Panc1 (cell line): ENCODE results near the gene ANO5. TPM values are rescaled to one million over a fixed set of nuclear protein-coding genes. Genes with fewer than 3 reads are reported as not detected.

Source experiments
- ATAC-seq: fragments of 200-7000 bp; cut with Tn5 transposase; 2 replicates; pipeline ENCODE4 v1.9.1; 2020; ENCODE audit warnings: mild to moderate bottlenecking, moderate library complexity
- BruUV-seq: library from RNA; stranded (reverse); fragments of 400-500 nt; replicated peaks from 2 replicates; lab custom pipeline; 2021; lab: Mats Ljungman, UMichigan
- CTCF ChIA-PET: fragments of 300-600 bp; sonication (Branson Sonifier 250); formaldehyde crosslinking; loops from one replicate; lab custom pipeline; 2022; ENCODE audit warnings: antibody characterized with exemption; lab: Charles Lee
- POLR2A ChIA-PET: fragments of 300-600 bp; sonication (Branson Sonifier 250); formaldehyde crosslinking; loops from one replicate; lab custom pipeline; 2022; ENCODE audit warnings: antibody characterized with exemption; lab: Charles Lee
- DNase-seq: peaks from one replicate; pipeline ENCODE4 v3.0.0-alpha.2; 2010; ENCODE audit warnings: low read depth, low spot score
- H3K27ac ChIP-seq: 2 replicates; pipeline ENCODE4 v1.5.1; 2011; ENCODE audit warnings: mild to moderate bottlenecking, low read length, inconsistent platforms
- H3K27me3 ChIP-seq: fragments of 200-500 bp; sonication (Bioruptor generic); 2 replicates; pipeline ENCODE4 v1.6.0; 2014; ENCODE audit warnings: low read length, inconsistent platforms; ENCODE audit not compliant: control insufficient read depth, insufficient read depth
- H3K36me3 ChIP-seq: fragments of 200-500 bp; sonication (Bioruptor generic); 2 replicates; pipeline ENCODE4 v1.5.1; 2014; ENCODE audit warnings: inconsistent platforms, mild to moderate bottlenecking, low read length, moderate library complexity; ENCODE audit not compliant: control insufficient read depth, insufficient read depth
- H3K4me1 ChIP-seq: 2 replicates; pipeline ENCODE4 v1.5.1; 2011; ENCODE audit warnings: inconsistent platforms, mild to moderate bottlenecking, low read length, moderate library complexity; ENCODE audit not compliant: control insufficient read depth, insufficient read depth
- H3K4me3 ChIP-seq, 2 experiments: 2 replicates each; pipeline ENCODE4 v1.5.1; 2011 to 2012; ENCODE audit warnings: low read depth in 2 of 2, low read length in 2 of 2, mild to moderate bottlenecking in 2 of 2, inconsistent platforms in 1 of 2, moderate library complexity in 1 of 2
- H3K9me3 ChIP-seq: fragments of 200-500 bp; sonication (Bioruptor generic); 2 replicates; pipeline ENCODE4 v1.5.1; 2014; ENCODE audit warnings: low read depth, mild to moderate bottlenecking, inconsistent platforms, low read length, moderate library complexity; ENCODE audit not compliant: control insufficient read depth, insufficient read depth
- POLR2AphosphoS5 ChIP-seq: IDR thresholded peaks from 2 replicates; pipeline ENCODE4 v1.6.1; 2012; ENCODE audit warnings: mild to moderate bottlenecking, low read depth, low read length, moderate library complexity
- SIN3A ChIP-seq: IDR thresholded peaks from 2 replicates; pipeline ENCODE4 v1.6.1; 2012; ENCODE audit warnings: low read depth, mild to moderate bottlenecking, low read length, moderate library complexity, borderline replicate concordance; ENCODE audit not compliant: insufficient read depth
- TCF7L2 ChIP-seq: IDR thresholded peaks from 2 replicates; pipeline ENCODE4 v1.6.1; 2011; ENCODE audit warnings: mild to moderate bottlenecking, low read depth, low read length, inconsistent platforms
- in situ Hi-C: cut with HindIII; loops from 2 replicates; pipeline ENCODE4 v1.10.0; 2016; ENCODE audit warnings: low sequenced_read_pairs, low pct_unique_long_range_greater_than_20kb
- intact Hi-C: fragments of 100-400 bp; cut with micrococcal nuclease; formaldehyde crosslinking; loops from one replicate; pipeline ENCODE4 v1.10.0; 2022; ENCODE audit not compliant: unreplicated experiment
- total RNA-seq: library from RNA; stranded (reverse); gene quantifications from one replicate; pipeline ENCODE4 v1.2.1, GENCODE V29; 2021; ENCODE audit not compliant: unreplicated experiment
- TF ChIP-seq, protein P1 (sequence below): fragments of 450-650 bp; IDR thresholded peaks from 2 replicates; pipeline ENCODE4 v1.5.1; 2017; ENCODE audit warnings: mild to moderate bottlenecking
- TF ChIP-seq, protein P2 (sequence below), 2 experiments: IDR thresholded peaks; 2 replicates each; pipeline ENCODE4 v1.6.1; 2011 to 2012; ENCODE audit warnings: low read depth in 2 of 2, control low read depth in 1 of 2, low read length in 1 of 2, mild to moderate bottlenecking in 1 of 2, moderate library complexity in 1 of 2; ENCODE audit not compliant: insufficient read depth in 1 of 2

The ANO5 gene
- total RNA-seq, 1 experiment from 2014 or later = 1.7 TPM

DNA sequence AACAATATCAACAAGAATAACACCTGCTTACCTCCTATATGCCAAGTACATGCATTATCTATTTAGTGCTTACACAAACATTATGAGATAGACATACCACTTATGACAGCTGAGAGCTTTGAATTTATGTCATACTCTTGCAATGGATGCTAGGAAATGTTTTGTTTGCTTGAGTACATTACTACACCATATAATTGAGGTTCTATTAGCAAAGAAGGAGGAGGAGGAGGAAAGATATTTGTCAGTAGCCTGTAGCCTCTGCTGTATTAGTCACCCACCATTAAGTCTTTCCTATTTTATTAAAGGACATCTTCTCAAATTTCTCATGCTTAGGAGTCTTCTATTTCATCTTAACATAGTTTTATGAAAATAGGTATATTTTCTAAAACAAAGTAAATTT, 6.4 kb downstream of the ANO5 start:
- CTCF ChIA-PET = no interaction called here
- H3K27ac ChIP-seq = no peak overlapping the region
- POLR2A ChIA-PET = no interaction called here
- TF ChIP-seq TCF7L2 (no peak), SIN3A (no peak), POLR2AphosphoS5 (no peak)
- TF ChIP-seq, protein P1, sequence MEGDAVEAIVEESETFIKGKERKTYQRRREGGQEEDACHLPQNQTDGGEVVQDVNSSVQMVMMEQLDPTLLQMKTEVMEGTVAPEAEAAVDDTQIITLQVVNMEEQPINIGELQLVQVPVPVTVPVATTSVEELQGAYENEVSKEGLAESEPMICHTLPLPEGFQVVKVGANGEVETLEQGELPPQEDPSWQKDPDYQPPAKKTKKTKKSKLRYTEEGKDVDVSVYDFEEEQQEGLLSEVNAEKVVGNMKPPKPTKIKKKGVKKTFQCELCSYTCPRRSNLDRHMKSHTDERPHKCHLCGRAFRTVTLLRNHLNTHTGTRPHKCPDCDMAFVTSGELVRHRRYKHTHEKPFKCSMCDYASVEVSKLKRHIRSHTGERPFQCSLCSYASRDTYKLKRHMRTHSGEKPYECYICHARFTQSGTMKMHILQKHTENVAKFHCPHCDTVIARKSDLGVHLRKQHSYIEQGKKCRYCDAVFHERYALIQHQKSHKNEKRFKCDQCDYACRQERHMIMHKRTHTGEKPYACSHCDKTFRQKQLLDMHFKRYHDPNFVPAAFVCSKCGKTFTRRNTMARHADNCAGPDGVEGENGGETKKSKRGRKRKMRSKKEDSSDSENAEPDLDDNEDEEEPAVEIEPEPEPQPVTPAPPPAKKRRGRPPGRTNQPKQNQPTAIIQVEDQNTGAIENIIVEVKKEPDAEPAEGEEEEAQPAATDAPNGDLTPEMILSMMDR = no peak
- TF ChIP-seq, protein P2, sequence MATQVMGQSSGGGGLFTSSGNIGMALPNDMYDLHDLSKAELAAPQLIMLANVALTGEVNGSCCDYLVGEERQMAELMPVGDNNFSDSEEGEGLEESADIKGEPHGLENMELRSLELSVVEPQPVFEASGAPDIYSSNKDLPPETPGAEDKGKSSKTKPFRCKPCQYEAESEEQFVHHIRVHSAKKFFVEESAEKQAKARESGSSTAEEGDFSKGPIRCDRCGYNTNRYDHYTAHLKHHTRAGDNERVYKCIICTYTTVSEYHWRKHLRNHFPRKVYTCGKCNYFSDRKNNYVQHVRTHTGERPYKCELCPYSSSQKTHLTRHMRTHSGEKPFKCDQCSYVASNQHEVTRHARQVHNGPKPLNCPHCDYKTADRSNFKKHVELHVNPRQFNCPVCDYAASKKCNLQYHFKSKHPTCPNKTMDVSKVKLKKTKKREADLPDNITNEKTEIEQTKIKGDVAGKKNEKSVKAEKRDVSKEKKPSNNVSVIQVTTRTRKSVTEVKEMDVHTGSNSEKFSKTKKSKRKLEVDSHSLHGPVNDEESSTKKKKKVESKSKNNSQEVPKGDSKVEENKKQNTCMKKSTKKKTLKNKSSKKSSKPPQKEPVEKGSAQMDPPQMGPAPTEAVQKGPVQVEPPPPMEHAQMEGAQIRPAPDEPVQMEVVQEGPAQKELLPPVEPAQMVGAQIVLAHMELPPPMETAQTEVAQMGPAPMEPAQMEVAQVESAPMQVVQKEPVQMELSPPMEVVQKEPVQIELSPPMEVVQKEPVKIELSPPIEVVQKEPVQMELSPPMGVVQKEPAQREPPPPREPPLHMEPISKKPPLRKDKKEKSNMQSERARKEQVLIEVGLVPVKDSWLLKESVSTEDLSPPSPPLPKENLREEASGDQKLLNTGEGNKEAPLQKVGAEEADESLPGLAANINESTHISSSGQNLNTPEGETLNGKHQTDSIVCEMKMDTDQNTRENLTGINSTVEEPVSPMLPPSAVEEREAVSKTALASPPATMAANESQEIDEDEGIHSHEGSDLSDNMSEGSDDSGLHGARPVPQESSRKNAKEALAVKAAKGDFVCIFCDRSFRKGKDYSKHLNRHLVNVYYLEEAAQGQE (IDR thresholded peaks at IDR 0.05; ENCODE audit: insufficient read depth in 1 of 2, low read depth in 2 of 2, low read length in 1 of 2) = no peak
- intact Hi-C loops = no loop called here
- in situ Hi-C loops = no loop called here
- no peaks in the 10 kb centered on the region for H3K4me1 ChIP-seq
- ATAC-seq (no peak), DNase-seq (no peak)
- no peaks in the 10 kb centered on the region for H3K27me3 ChIP-seq
- BruUV-seq = no TSS peak
- H3K9me3 ChIP-seq = no peaks in the 10 kb centered on the region
- no peaks in the 10 kb centered on the region for H3K36me3 ChIP-seq
- no peak overlapping the region for H3K4me3 ChIP-seq

DNA sequence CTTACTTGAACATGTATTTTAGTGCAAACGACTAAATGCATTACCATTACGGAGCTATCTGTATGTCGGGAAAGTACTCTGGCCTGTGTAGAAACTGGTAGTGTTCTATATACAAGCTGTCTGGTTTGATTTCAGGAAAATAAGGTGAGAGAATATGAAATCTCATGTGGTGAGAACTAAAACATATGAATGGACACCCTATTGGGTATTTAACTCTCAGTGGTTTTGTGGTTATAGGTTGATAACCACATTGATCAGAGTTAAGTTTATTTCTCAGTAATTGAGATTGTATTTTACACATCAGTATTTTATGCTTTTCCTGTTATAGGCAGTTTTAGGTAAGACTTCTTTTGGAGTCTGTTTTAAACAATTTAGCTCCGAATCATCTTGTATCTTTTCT, 10.4 kb downstream of the ANO5 start:
- in situ Hi-C loops (no loop called here), intact Hi-C loops (no loop called here)
- no peak overlapping the region for H3K4me3 ChIP-seq
- H3K4me1 ChIP-seq = no peaks in the 10 kb centered on the region
- no peaks in the 10 kb centered on the region for H3K27me3 ChIP-seq
- no TSS peak for BruUV-seq
- H3K36me3 ChIP-seq = no peaks in the 10 kb centered on the region
- no peak for ATAC-seq
- no peak overlapping the region for H3K27ac ChIP-seq
- DNase-seq = no peak
- CTCF ChIA-PET = no interaction called here
- POLR2A ChIA-PET = no interaction called here
- TF ChIP-seq POLR2AphosphoS5 (no peak), TCF7L2 (no peak), SIN3A (no peak)
- TF ChIP-seq, protein P1 = no peak
- TF ChIP-seq, protein P2 (IDR thresholded peaks at IDR 0.05; ENCODE audit: insufficient read depth in 1 of 2, low read depth in 2 of 2, low read length in 1 of 2) = no peak
- no peaks in the 10 kb centered on the region for H3K9me3 ChIP-seq
